Endothelial cell of umbilical vein (primary cell): ENCODE data around the gene RUFY3. TPM values are rescaled to one million over a fixed set of nuclear protein-coding genes. Genes with fewer than 3 reads are reported as not detected.

Experiments
- BruUV-seq: library from RNA; stranded (reverse); fragments of 400-500 nt; replicated peaks from 2 replicates; lab custom pipeline; 2021; lab: Mats Ljungman, UMichigan
- CTCF ChIA-PET: fragments of 300-600, 350-600 bp; sonication (Branson Sonifier 250); formaldehyde crosslinking; loops from one replicate; lab custom pipeline; 2021; ENCODE audit warnings: antibody characterized with exemption, inconsistent platforms; lab: Charles Lee
- POLR2A ChIA-PET: fragments of 300-600, 350-600 bp; sonication (Branson Sonifier 250); formaldehyde crosslinking; loops from one replicate; lab custom pipeline; 2021; ENCODE audit warnings: antibody characterized with exemption, inconsistent platforms; lab: Charles Lee
- DNase-seq: peaks from one replicate; pipeline ENCODE4 v3.0.0-alpha.2; 2011; ENCODE audit warnings: low read depth, low spot score
- FAIRE-seq: peaks from 2 replicates; lab custom pipeline; 2011; peaks lifted over from hg19 to GRCh38; lab: Jason Lieb, UNC
- H2AFZ ChIP-seq: 2 replicates; pipeline ENCODE4 v1.6.0; 2012; ENCODE audit warnings: low read depth, low read length, control low read depth, inconsistent platforms
- H3K27ac ChIP-seq: 2 replicates; pipeline ENCODE4 v1.5.1; 2011; ENCODE audit warnings: low read depth, mild to moderate bottlenecking, control low read depth, low read length, moderate library complexity; ENCODE audit not compliant: insufficient read depth
- H3K27me3 ChIP-seq, 2 experiments: 2 replicates each; pipeline versions ENCODE4 v1.6.0 to v1.6.1; 2011; ENCODE audit warnings: low read length in 2 of 2, mixed read lengths in 1 of 2; ENCODE audit not compliant: control insufficient read depth in 2 of 2, insufficient read depth in 2 of 2
- H3K36me3 ChIP-seq, 2 experiments: 2 replicates in 1 of 2; 3 replicates in 1 of 2; pipeline ENCODE4 v1.5.1; 2011; ENCODE audit warnings: low read length in 2 of 2, mild to moderate bottlenecking in 1 of 2, moderate library complexity in 1 of 2; ENCODE audit not compliant: control insufficient read depth in 2 of 2, insufficient read depth in 2 of 2; ENCODE audit errors: extremely low read depth in 1 of 2
- H3K4me1 ChIP-seq: 3 replicates; pipeline ENCODE4 v1.5.1; 2011; ENCODE audit warnings: mild to moderate bottlenecking, low read length; ENCODE audit not compliant: control insufficient read depth, insufficient read depth; ENCODE audit errors: extremely low read depth
- H3K4me2 ChIP-seq: 2 replicates; pipeline ENCODE4 v1.6.1; 2011; ENCODE audit warnings: low read length, control low read depth, mixed read lengths; ENCODE audit not compliant: insufficient read depth
- H3K4me3 ChIP-seq, 3 experiments: fragments of 200-600 bp in 1 of 3; sonication (generic), shearing (Covaris generic) in 1 of 3; replicated peaks in 1 of 3; 2 replicates each; pipeline ENCODE4 v1.5.1; 2011 to 2016; ENCODE audit warnings: control low read depth in 3 of 3, low read length in 3 of 3, mild to moderate bottlenecking in 2 of 3, inconsistent platforms in 1 of 3, low read depth in 1 of 3, moderate library complexity in 1 of 3; ENCODE audit not compliant: insufficient read depth in 1 of 3
- H3K79me2 ChIP-seq: 2 replicates; pipeline ENCODE4 v1.6.0; 2012; ENCODE audit warnings: low read length, inconsistent platforms; ENCODE audit not compliant: control insufficient read depth, insufficient read depth
- H3K9ac ChIP-seq: replicated peaks from 2 replicates; pipeline ENCODE3; 2011; ENCODE audit warnings: low read length, control low read depth; ENCODE audit not compliant: insufficient read depth; ENCODE audit errors: extremely low read depth
- H3K9me1 ChIP-seq: replicated peaks from 3 replicates; pipeline ENCODE4 v1.6.0; 2011; ENCODE audit warnings: mild to moderate bottlenecking, low read length; ENCODE audit not compliant: control insufficient read depth, insufficient read depth; ENCODE audit errors: extremely low read depth
- H3K9me3 ChIP-seq: replicated peaks from 2 replicates; pipeline ENCODE4 v1.5.1; 2012; ENCODE audit warnings: low read length, inconsistent platforms; ENCODE audit not compliant: control insufficient read depth, insufficient read depth
- H4K20me1 ChIP-seq: replicated peaks from 2 replicates; pipeline ENCODE3; 2011; ENCODE audit warnings: mild to moderate bottlenecking, low read length; ENCODE audit not compliant: control insufficient read depth, insufficient read depth; ENCODE audit errors: extremely low read depth
- CTCF ChIP-seq, 2 donors: IDR thresholded peaks; 1 replicate in 1 of 2; 2 replicates in 1 of 2; pipeline ENCODE4 v1.5.1; 2011; ENCODE audit warnings: low read length in 2 of 2, mild to moderate bottlenecking in 2 of 2, moderate library complexity in 2 of 2, control low read depth in 1 of 2, inconsistent platforms in 1 of 2, low read depth in 1 of 2; ENCODE audit not compliant: insufficient read depth in 1 of 2; ENCODE audit errors: extremely low read depth in 1 of 2
- EZH2 ChIP-seq: IDR thresholded peaks from 2 replicates; pipeline ENCODE4 v1.6.1; 2012; ENCODE audit warnings: borderline replicate concordance, low read depth, mild to moderate bottlenecking, moderate library complexity, low read length, inconsistent platforms; ENCODE audit not compliant: severe bottlenecking
- FOS ChIP-seq: IDR thresholded peaks from 2 replicates; pipeline ENCODE4 v1.6.1; 2011; ENCODE audit warnings: mild to moderate bottlenecking, low read length, moderate library complexity, borderline replicate concordance; ENCODE audit not compliant: insufficient read depth
- GATA2 ChIP-seq: IDR thresholded peaks from 2 replicates; pipeline ENCODE4 v1.7.0; 2011; ENCODE audit warnings: low read depth, mild to moderate bottlenecking, moderate library complexity, mixed read lengths, low read length; ENCODE audit not compliant: insufficient read length, insufficient read depth
- JUN ChIP-seq: IDR thresholded peaks from 2 replicates; pipeline ENCODE4 v1.6.1; 2011; ENCODE audit warnings: borderline replicate concordance, low read depth; ENCODE audit not compliant: insufficient read length, insufficient read depth
- MAX ChIP-seq: IDR thresholded peaks from 2 replicates; pipeline ENCODE4 v1.6.1; 2011; ENCODE audit not compliant: insufficient read depth, insufficient read length
- MYC ChIP-seq: IDR thresholded peaks from one replicate; pipeline ENCODE4 v1.6.1; 2011; ENCODE audit warnings: mild to moderate bottlenecking, low read depth, low read length
- POLR2A ChIP-seq: IDR thresholded peaks from 2 replicates; pipeline ENCODE4 v1.6.1; 2012; ENCODE audit warnings: low read depth, mild to moderate bottlenecking, control low read depth, low read length
- POLR2AphosphoS5 ChIP-seq: IDR thresholded peaks from 2 replicates; pipeline ENCODE4 v1.6.1; 2012; ENCODE audit warnings: low read depth, mild to moderate bottlenecking, control low read depth, low read length, moderate library complexity; ENCODE audit not compliant: insufficient read depth
- dilution Hi-C: fragments of 300-500 bp; cut with MboI; formaldehyde crosslinking; loops from one replicate; pipeline ENCODE4 v1.15.0; 2019; ENCODE audit warnings: low sequenced_read_pairs; ENCODE audit not compliant: extremely low pct_ligation_motif_present
- intact Hi-C: fragments of 100-400 bp; cut with micrococcal nuclease; formaldehyde crosslinking; loops from one replicate; pipeline ENCODE4 v1.10.0; 2022
- polyA plus RNA-seq, 4 experiments: library from polyadenylated mRNA; depleted of rRNA in 3 of 4; stranded (reverse) in 3 of 4; unstranded in 1 of 4; fragments of >200 nt; gene quantifications; 2 replicates each; pipeline versions ENCODE4 v1.2.1 to v1.2.3, GENCODE V29; 2011 to 2012; ENCODE audit warnings: missing spikeins in 1 of 4
- total RNA-seq: library from RNA; stranded (reverse); gene quantifications from 2 replicates; pipeline ENCODE4 v1.2.3, GENCODE V29; 2021

Gene RUFY3
- total and polyA plus RNA-seq, 2 donors (not counting 3 experiments of a cell fraction or from before 2014, with no cell fraction given) = 10.0 to 52.8 TPM

- intact Hi-C loops = no loop called here
- POLR2A ChIA-PET = no interaction called here
These were observed 37.4 kb downstream of the RUFY3 start for GRCh38 chr4:70759126-70759525.

More at GRCh38 chr4:70759126-70759525, 37.4 kb downstream of the RUFY3 start:
- Histone ChIP-seq H3K9me3 (no peaks in the 10 kb centered on the region), H2AFZ (no peak overlapping the region), H4K20me1 (no peaks in the 10 kb centered on the region), H3K9ac (no peak overlapping the region), H3K27me3 (no peaks in the 10 kb centered on the region), H3K79me2 (peaks cover 5% of the 10 kb centered on the region), H3K4me3 (no peak overlapping the region), H3K4me1 (no peaks in the 10 kb centered on the region), H3K27ac (no peak overlapping the region), H3K4me2 (no peak overlapping the region), H3K9me1 (no peaks in the 10 kb centered on the region), H3K36me3 (no peaks in the 10 kb centered on the region)
- TF ChIP-seq FOS = no peak
- TF ChIP-seq POLR2AphosphoS5 = no peak
- TF ChIP-seq CTCF (IDR thresholded peaks at IDR 0.05; ENCODE audit: extremely low read depth in 1 of 2, insufficient read depth in 1 of 2, low read depth in 1 of 2, low read length in 2 of 2) = no peak
- TF ChIP-seq MYC = no peak
- no peak for TF ChIP-seq MAX
- TF ChIP-seq GATA2 = no peak
- TF ChIP-seq EZH2 = no peak
- no peak for TF ChIP-seq JUN
- no peak for TF ChIP-seq POLR2A
- FAIRE-seq (no peak), DNase-seq (no peak)
- dilution Hi-C loops = no loop called here
- CTCF ChIA-PET = interaction anchor here (1.0 to 1.4 kb wide), 4 partner anchors 17 to 74 kb away, joined by 3 to 4 read pairs (median 3); partner anchors contain the start of gene RUFY3
- BruUV-seq = no TSS peak
